Neural cell (in vitro differentiated cells): Measurements from ENCODE around the gene SLC38A1. TPM values are rescaled to one million over a fixed set of nuclear protein-coding genes. Genes with fewer than 3 reads are reported as not detected.

ENCODE experiments used
- H2AFZ ChIP-seq: fragments of 200-600, 300-800 bp; sonication (generic), shearing (Covaris generic); 2 replicates; pipeline ENCODE4 v1.6.0; 2014; ENCODE audit warnings: low read depth, mild to moderate bottlenecking, antibody characterized with exemption, low read length, moderate library complexity
- H3F3A ChIP-seq: fragments of 200-600 bp; shearing (Covaris generic); 2 replicates; pipeline ENCODE4 v1.6.1; 2016; ENCODE audit warnings: mild to moderate bottlenecking, moderate library complexity, mixed read lengths, antibody characterized with exemption, low read length; ENCODE audit not compliant: insufficient read depth, poor library complexity, severe bottlenecking
- H3K27ac ChIP-seq: fragments of 200-600, 300-800 bp; sonication (generic), shearing (Covaris generic); 2 replicates; pipeline ENCODE4 v1.5.1; 2014; ENCODE audit warnings: mild to moderate bottlenecking, low read length, moderate library complexity
- H3K27me3 ChIP-seq: fragments of 300-800, 200-600 bp; sonication (generic), shearing (Covaris generic); 2 replicates; pipeline ENCODE4 v1.6.0; 2014; ENCODE audit warnings: mild to moderate bottlenecking, low read depth, low read length, moderate library complexity; ENCODE audit not compliant: insufficient read depth
- H3K36me3 ChIP-seq: fragments of 300-800, 200-600 bp; sonication (generic), shearing (Covaris generic); 2 replicates; pipeline ENCODE4 v1.5.1; 2014; ENCODE audit warnings: mild to moderate bottlenecking, antibody characterized with exemption, low read length, moderate library complexity; ENCODE audit not compliant: insufficient read depth
- H3K4me2 ChIP-seq: fragments of 300-800, 200-600 bp; sonication (generic), shearing (Covaris generic); 2 replicates; pipeline ENCODE4 v1.6.0; 2014; ENCODE audit warnings: mild to moderate bottlenecking, low read length
- H3K4me3 ChIP-seq: fragments of 300-800, 200-600 bp; sonication (generic), shearing (Covaris generic); 2 replicates; pipeline ENCODE4 v1.5.1; 2014; ENCODE audit warnings: mild to moderate bottlenecking, low read length, moderate library complexity
- H3K79me2 ChIP-seq: fragments of 200-600 bp; shearing (Covaris generic); replicated peaks from 2 replicates; pipeline ENCODE4 v1.6.0; 2014; ENCODE audit warnings: mild to moderate bottlenecking, low read length, moderate library complexity; ENCODE audit not compliant: insufficient read depth
- H3K9ac ChIP-seq: fragments of 300-800, 200-600 bp; sonication (generic), shearing (Covaris generic); 2 replicates; pipeline ENCODE4 v1.6.1; 2016; ENCODE audit warnings: mild to moderate bottlenecking, low read length, mixed read lengths
- H3K9me2 ChIP-seq: fragments of 200-600 bp; shearing (Covaris generic); 2 replicates; pipeline ENCODE4 v1.6.1; 2016; ENCODE audit warnings: mild to moderate bottlenecking, low read length, mixed read lengths; ENCODE audit not compliant: insufficient read depth
- H3K9me3 ChIP-seq: fragments of 200-600, 300-800 bp; sonication (generic), shearing (Covaris generic); 2 replicates; pipeline ENCODE4 v1.6.1; 2016; ENCODE audit warnings: mild to moderate bottlenecking, mixed run types, low read length, moderate library complexity, mixed read lengths
- H4K20me1 ChIP-seq: fragments of 200-600 bp; shearing (Covaris generic); 2 replicates; pipeline ENCODE4 v1.6.1; 2016; ENCODE audit warnings: mild to moderate bottlenecking, mixed run types; ENCODE audit not compliant: insufficient read depth
- CTCF ChIP-seq: fragments of 450-650 bp; IDR thresholded peaks from 2 replicates; pipeline ENCODE4 v1.5.1; 2014; ENCODE audit warnings: antibody characterized with exemption, mild to moderate bottlenecking, moderate library complexity; ENCODE audit not compliant: poor library complexity, severe bottlenecking
- EP300 ChIP-seq: fragments of 450-650 bp; conservative IDR thresholded peaks from 2 replicates; pipeline ENCODE4 v1.6.1; 2014; ENCODE audit warnings: antibody characterized with exemption, mild to moderate bottlenecking, moderate library complexity; ENCODE audit not compliant: poor library complexity, severe bottlenecking
- EZH2 ChIP-seq: fragments of 200-600, 300-800 bp; shearing (Covaris generic), sonication (generic); IDR thresholded peaks from 2 replicates; pipeline ENCODE4 v1.6.1; 2014; ENCODE audit warnings: antibody characterized with exemption, low read length, borderline replicate concordance, mild to moderate bottlenecking; ENCODE audit not compliant: insufficient read depth, poor library complexity, severe bottlenecking
- MXI1 ChIP-seq: fragments of 450-650 bp; conservative IDR thresholded peaks from 2 replicates; pipeline ENCODE4 v1.6.1; 2014; ENCODE audit warnings: antibody characterized with exemption, mild to moderate bottlenecking; ENCODE audit not compliant: poor library complexity, severe bottlenecking
- POLR2AphosphoS5 ChIP-seq: IDR thresholded peaks from 2 replicates; pipeline ENCODE4 v1.6.1; 2012
- RAD21 ChIP-seq: fragments of 450-650 bp; conservative IDR thresholded peaks from 2 replicates; pipeline ENCODE4 v1.6.1; 2014; ENCODE audit warnings: antibody characterized with exemption, mild to moderate bottlenecking, moderate library complexity
- REST ChIP-seq: IDR thresholded peaks from 2 replicates; pipeline ENCODE4 v1.6.1; 2012; ENCODE audit warnings: borderline replicate concordance
- SMC3 ChIP-seq: fragments of 450-650 bp; conservative IDR thresholded peaks from 2 replicates; pipeline ENCODE4 v1.6.1; 2014; ENCODE audit warnings: antibody characterized with exemption, mild to moderate bottlenecking, moderate library complexity; ENCODE audit not compliant: poor library complexity
- TAF1 ChIP-seq: IDR thresholded peaks from 2 replicates; pipeline ENCODE4 v1.6.1; 2012; ENCODE audit warnings: low read depth
- polyA plus RNA-seq: library from polyadenylated mRNA; depleted of rRNA; stranded (reverse); fragments of >200 nt; gene quantifications from 2 replicates; pipeline ENCODE4 v1.2.3, GENCODE V29; 2014

The SLC38A1 gene
- polyA plus RNA-seq, 1 donor from 2014 or later, result 124 TPM

DNA sequence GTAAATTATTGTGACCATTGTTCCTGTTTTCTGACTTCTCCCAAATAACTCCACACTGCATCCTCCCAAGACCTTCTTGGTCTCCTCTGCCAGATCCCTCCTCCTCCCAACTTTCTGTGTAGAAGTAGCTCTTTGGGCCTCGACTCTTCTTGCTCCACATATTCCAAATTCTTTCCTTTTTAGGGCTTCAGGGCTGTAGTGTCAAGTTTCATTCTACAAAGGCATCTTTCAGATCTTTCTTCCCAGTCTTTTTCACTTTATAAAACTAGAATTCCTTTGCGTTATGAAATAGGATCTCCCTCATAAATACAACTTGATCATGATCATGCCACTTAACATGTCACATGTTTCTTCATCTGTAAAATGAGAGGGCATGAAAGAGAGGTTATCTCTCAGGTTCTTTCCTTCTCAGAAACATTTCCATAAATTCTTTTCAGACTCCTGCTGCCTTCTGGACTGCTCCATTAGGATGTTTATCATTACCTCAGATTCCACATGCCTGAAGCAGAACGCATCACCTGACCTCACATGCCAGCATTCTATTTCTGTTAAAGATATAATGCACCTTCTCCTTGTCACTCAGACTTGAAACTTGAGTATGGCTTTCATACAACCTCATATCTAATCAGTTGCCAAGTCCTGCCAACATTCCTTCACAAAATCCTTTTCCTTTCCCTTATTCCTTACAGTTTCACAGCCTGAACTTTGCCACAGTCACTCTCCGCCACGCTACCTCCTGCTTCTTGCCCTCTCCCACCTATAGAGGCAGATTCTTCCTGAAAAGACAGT is 8.5 kb downstream of the SLC38A1 start:
- Histone ChIP-seq H3K9ac (no peak overlapping the region), H3K9me2 (no peaks in the 10 kb centered on the region), H4K20me1 (peaks cover 8% of the 10 kb centered on the region), H3K4me2 (no peak overlapping the region), H2AFZ (no peak overlapping the region), H3K79me2 (peaks cover 91% of the 10 kb centered on the region), H3K36me3 (no peaks in the 10 kb centered on the region), H3K9me3 (no peaks in the 10 kb centered on the region), H3K4me3 (no peak overlapping the region), H3K27me3 (no peaks in the 10 kb centered on the region), H3F3A (no peaks in the 10 kb centered on the region), H3K27ac (peak overlapping the region; percentile 27)
- TF ChIP-seq TAF1 (no peak), EP300 (peak; percentile 27), MXI1 (peak; percentile 14), POLR2AphosphoS5 (no peak), EZH2 (no peak)

GRCh38 chr12:46259713-46260112 is 9.1 kb downstream of the SLC38A1 start:
- no peak overlapping the region for H3K9ac ChIP-seq
- no peak overlapping the region for H3K27ac ChIP-seq
- H2AFZ ChIP-seq, result no peak overlapping the region
- H3K9me2 ChIP-seq, result no peaks in the 10 kb centered on the region
- no peaks in the 10 kb centered on the region for H3K9me3 ChIP-seq
- peaks cover 90% of the 10 kb centered on the region for H3K79me2 ChIP-seq
- H3K4me2 ChIP-seq, result no peak overlapping the region
- H3K27me3 ChIP-seq, result no peaks in the 10 kb centered on the region
- TF ChIP-seq TAF1 (no peak), CTCF (no peak), MXI1 (no peak), RAD21 (no peak), EP300 (no peak), POLR2AphosphoS5 (no peak), EZH2 (no peak), SMC3 (no peak), REST (no peak)
- no peaks in the 10 kb centered on the region for H3K36me3 ChIP-seq
- no peak overlapping the region for H3K4me3 ChIP-seq
- no peaks in the 10 kb centered on the region for H3F3A ChIP-seq
- peaks cover 8% of the 10 kb centered on the region for H4K20me1 ChIP-seq
